ENCODE measurements around the gene SRM. TPM values are rescaled to one million over a fixed set of nuclear protein-coding genes. Genes with fewer than 3 reads are reported as not detected.

Gene SRM
- total RNA-seq, 4 donors from 2014 or later = 40.8 to 69.7 (median 48.8) TPM

GRCh38 chr1:11044849-11045427 is 14.9 kb downstream of the SRM start:
- Histone ChIP-seq H3K36me3 (no peaks in the 10 kb centered on the region), H3K27ac (replicated peaks in 1 of 4) (no peak overlapping the region), H3K4me3 (no peak overlapping the region), H3K9me3 (no peaks in the 10 kb centered on the region), H3K4me1 (no peaks in the 10 kb centered on the region), H3K27me3 (no peaks in the 10 kb centered on the region)
- TF ChIP-seq POLR2A (IDR thresholded peaks at IDR 0.05; ENCODE audit: low read depth) = no peak
- no peak for TF ChIP-seq CTCF (IDR thresholded peaks at IDR 0.05)
- no peak for TF ChIP-seq EP300 (IDR thresholded peaks at IDR 0.05)
- no peak for TF ChIP-seq POLR2AphosphoS5 (IDR thresholded peaks at IDR 0.05)
- no peak for DNase-seq (ENCODE audit: extremely low spot score)
- WGBS = 85% methylated on average over 12 of the region's 16 CpGs
- intact Hi-C loops (cut with DNase I) = no loop called here

GRCh38 chr1:11044086-11044848 is 15.6 kb downstream of the SRM start:
- Histone ChIP-seq H3K36me3 (no peaks in the 10 kb centered on the region), H3K27me3 (no peaks in the 10 kb centered on the region), H3K9me3 (no peaks in the 10 kb centered on the region), H3K4me1 (no peaks in the 10 kb centered on the region), H3K4me3 (no peak overlapping the region), H3K27ac (replicated peaks in 1 of 4) (no peak overlapping the region)
- 68% methylated on average over 3 of the region's 16 CpGs for WGBS
- DNase-seq (ENCODE audit: extremely low spot score) = no peak
- TF ChIP-seq POLR2AphosphoS5 (IDR thresholded peaks at IDR 0.05) = no peak
- TF ChIP-seq EP300 (IDR thresholded peaks at IDR 0.05) = no peak
- TF ChIP-seq CTCF (IDR thresholded peaks at IDR 0.05) = no peak
- no peak for TF ChIP-seq POLR2A (IDR thresholded peaks at IDR 0.05; ENCODE audit: low read depth)
- intact Hi-C loops (cut with DNase I) = no loop called here

GRCh38 chr1:11042995-11043874 is 16.6 kb downstream of the SRM start:
- DNase-seq (ENCODE audit: extremely low spot score) = no peak
- Histone ChIP-seq H3K27me3 (no peaks in the 10 kb centered on the region), H3K27ac (replicated peaks in 1 of 4) (no peak overlapping the region), H3K4me3 (no peak overlapping the region), H3K36me3 (no peaks in the 10 kb centered on the region), H3K9me3 (no peaks in the 10 kb centered on the region), H3K4me1 (peaks cover under 1 to 4% (median 2%) of the 10 kb centered on the region in 4 donors)
- intact Hi-C loops (cut with DNase I) = no loop called here
- TF ChIP-seq POLR2AphosphoS5 (IDR thresholded peaks at IDR 0.05) (no peak), CTCF (IDR thresholded peaks at IDR 0.05) (no peak), POLR2A (IDR thresholded peaks at IDR 0.05; ENCODE audit: low read depth) (no peak), EP300 (IDR thresholded peaks at IDR 0.05) (no peak)
- WGBS = 80% methylated on average over 18 of the region's 19 CpGs

- WGBS = 84% methylated on average over 3 of the region's 3 CpGs
- Histone ChIP-seq H3K4me3 (no peak overlapping the region), H3K4me1 (peaks cover 6 to 12% (median 8%) of the 10 kb centered on the region in 4 donors), H3K27me3 (no peaks in the 10 kb centered on the region), H3K27ac (replicated peaks in 1 of 4) (no peak overlapping the region), H3K9me3 (no peaks in the 10 kb centered on the region), H3K36me3 (no peaks in the 10 kb centered on the region)
- no peak for TF ChIP-seq CTCF (IDR thresholded peaks at IDR 0.05)
- TF ChIP-seq EP300 (IDR thresholded peaks at IDR 0.05) = no peak
- intact Hi-C loops (cut with DNase I) = no loop called here
- DNase-seq (ENCODE audit: extremely low spot score) = no peak
Observed at GRCh38 chr1:11042065-11042464, 17.8 kb downstream of the SRM start.

Data from esophagus muscularis mucosa (tissue), 4 donors.